KMS-11 (cell line): ENCODE measurements around the gene GPR173.

ENCODE experiments used
- H2AFZ ChIP-seq: fragments of 200-600 bp; sonication (generic); 2 replicates; pipeline ENCODE4 v1.6.1; 2016; ENCODE audit warnings: antibody characterized with exemption, mixed run types, low read depth
- H3K27ac ChIP-seq: fragments of 200-600 bp; sonication (generic); 2 replicates; pipeline ENCODE4 v1.6.1; 2016; ENCODE audit warnings: mild to moderate bottlenecking, mixed run types
- H3K27me3 ChIP-seq: fragments of 200-600 bp; sonication (generic); 2 replicates; pipeline ENCODE4 v1.6.1; 2017; ENCODE audit warnings: mild to moderate bottlenecking, low read depth, mixed run types, moderate library complexity; ENCODE audit not compliant: insufficient read depth
- H3K36me3 ChIP-seq: fragments of 200-600 bp; sonication (generic); 2 replicates; pipeline ENCODE4 v1.6.1; 2017; ENCODE audit warnings: mild to moderate bottlenecking, mixed run types; ENCODE audit not compliant: insufficient read depth
- H3K4me1 ChIP-seq: fragments of 200-600 bp; sonication (generic); 2 replicates; pipeline ENCODE4 v1.6.1; 2016; ENCODE audit warnings: mild to moderate bottlenecking, low read depth, mixed run types; ENCODE audit not compliant: poor library complexity, severe bottlenecking
- H3K4me2 ChIP-seq: fragments of 200-600 bp; sonication (generic); 2 replicates; pipeline ENCODE4 v1.7.0; 2016; ENCODE audit warnings: mild to moderate bottlenecking, mixed run types
- H3K4me3 ChIP-seq: fragments of 200-600 bp; sonication (generic); IDR thresholded peaks from 2 replicates; pipeline ENCODE4 v1.6.1; 2017; ENCODE audit warnings: low read depth, low read length, mixed read lengths; ENCODE audit not compliant: insufficient read depth
- H3K79me2 ChIP-seq: fragments of 200-600 bp; sonication (generic); 2 replicates; pipeline ENCODE4 v1.6.1; 2016; ENCODE audit warnings: low read depth, mixed run types; ENCODE audit not compliant: insufficient read depth
- H3K9ac ChIP-seq: fragments of 200-600 bp; sonication (generic); 2 replicates; pipeline ENCODE4 v1.6.1; 2016; ENCODE audit warnings: mild to moderate bottlenecking, mixed run types
- H4K20me1 ChIP-seq: fragments of 200-600 bp; sonication (generic); 2 replicates; pipeline ENCODE4 v1.6.1; 2016; ENCODE audit warnings: mild to moderate bottlenecking, mixed run types; ENCODE audit not compliant: insufficient read depth
- CTCF ChIP-seq: fragments of 200-600 bp; sonication (generic); conservative IDR thresholded peaks from 2 replicates; pipeline ENCODE4 v1.6.1; 2017; ENCODE audit warnings: low read depth, mild to moderate bottlenecking, antibody characterized with exemption, low read length, moderate library complexity, mixed read lengths

The GPR173 gene

GRCh38 chrX:53004038-53004437 is 44.6 kb upstream of the GPR173 start:
- Histone ChIP-seq H3K4me1 (no peaks in the 10 kb centered on the region), H4K20me1 (no peaks in the 10 kb centered on the region), H3K9ac (no peak overlapping the region), H3K27ac (no peak overlapping the region), H3K4me2 (no peak overlapping the region), H2AFZ (no peak overlapping the region), H3K79me2 (no peaks in the 10 kb centered on the region), H3K4me3 (no peak overlapping the region), H3K27me3 (no peaks in the 10 kb centered on the region), H3K36me3 (no peaks in the 10 kb centered on the region)
- no peak for TF ChIP-seq CTCF

GRCh38 chrX:53004811-53005210 is 43.8 kb upstream of the GPR173 start:
- H3K79me2 ChIP-seq = no peaks in the 10 kb centered on the region
- no peaks in the 10 kb centered on the region for H3K36me3 ChIP-seq
- no peak overlapping the region for H3K27ac ChIP-seq
- no peak for TF ChIP-seq CTCF
- no peaks in the 10 kb centered on the region for H4K20me1 ChIP-seq
- no peak overlapping the region for H3K4me2 ChIP-seq
- H3K27me3 ChIP-seq = no peaks in the 10 kb centered on the region
- H3K4me1 ChIP-seq = no peaks in the 10 kb centered on the region
- H3K4me3 ChIP-seq = no peak overlapping the region
- H2AFZ ChIP-seq = no peak overlapping the region
- no peak overlapping the region for H3K9ac ChIP-seq

- Histone ChIP-seq H3K79me2 (no peaks in the 10 kb centered on the region), H2AFZ (no peak overlapping the region), H3K4me2 (no peak overlapping the region), H3K36me3 (no peaks in the 10 kb centered on the region), H3K9ac (no peak overlapping the region), H3K4me1 (no peaks in the 10 kb centered on the region), H3K27me3 (no peaks in the 10 kb centered on the region), H3K27ac (no peak overlapping the region), H3K4me3 (no peak overlapping the region), H4K20me1 (no peaks in the 10 kb centered on the region)
- TF ChIP-seq CTCF = no peak
Observed at GRCh38 chrX:53005327-53005726, 43.3 kb upstream of the GPR173 start.

GRCh38 chrX:53009032-53009431 is 39.6 kb upstream of the GPR173 start:
- H4K20me1 ChIP-seq = no peaks in the 10 kb centered on the region
- no peaks in the 10 kb centered on the region for H3K79me2 ChIP-seq
- no peak overlapping the region for H2AFZ ChIP-seq
- no peaks in the 10 kb centered on the region for H3K36me3 ChIP-seq
- H3K4me3 ChIP-seq = no peak overlapping the region
- H3K4me1 ChIP-seq = no peaks in the 10 kb centered on the region
- no peak overlapping the region for H3K27ac ChIP-seq
- H3K4me2 ChIP-seq = no peak overlapping the region
- H3K9ac ChIP-seq = no peak overlapping the region
- TF ChIP-seq CTCF = no peak
- no peaks in the 10 kb centered on the region for H3K27me3 ChIP-seq

GRCh38 chrX:53013291-53013690 is 35.3 kb upstream of the GPR173 start:
- no peak overlapping the region for H3K4me3 ChIP-seq
- TF ChIP-seq CTCF = no peak
- H3K9ac ChIP-seq = no peak overlapping the region
- no peaks in the 10 kb centered on the region for H3K79me2 ChIP-seq
- H3K27me3 ChIP-seq = no peaks in the 10 kb centered on the region
- H4K20me1 ChIP-seq = no peaks in the 10 kb centered on the region
- no peaks in the 10 kb centered on the region for H3K4me1 ChIP-seq
- no peak overlapping the region for H3K4me2 ChIP-seq
- H3K27ac ChIP-seq = no peak overlapping the region
- H2AFZ ChIP-seq = no peak overlapping the region
- H3K36me3 ChIP-seq = no peaks in the 10 kb centered on the region
